Skin of body (tissue), 2 donors: ENCODE data around the gene IL12RB2. TPM values are rescaled to one million over a fixed set of nuclear protein-coding genes. Genes with fewer than 3 reads are reported as not detected.
"Not testable (repeated sequence)": the region's sequence is repeated elsewhere in the genome, so short reads cannot be mapped to it uniquely, and the experiment has no call there.

Source experiments
- DNase-seq: peaks from one replicate; lab custom pipeline; 2025; lab: John Stamatoyannopoulos, UW
- total RNA-seq: library from RNA; depleted of rRNA; stranded (reverse); fragments of >200 nt; gene quantifications from one replicate; pipeline ENCODE4 v1.2.3, GENCODE V29; 2014

The IL12RB2 gene
- total RNA-seq, 1 donor from 2014 or later: 2.2 TPM

GRCh38 chr1:67393737-67394136 is 86.1 kb downstream of the IL12RB2 start:
- DNase-seq: peak; percentile 16

- DNase-seq: no peak
These were observed 86.9 kb downstream of the IL12RB2 start for GRCh38 chr1:67394548-67394947.

GRCh38 chr1:67399199-67399993 is 91.7 kb downstream of the IL12RB2 start:
- DNase-seq: no peak

- not testable (repeated sequence) for DNase-seq
These were observed 92.5 kb downstream of the IL12RB2 start for GRCh38 chr1:67400029-67400786.

- DNase-seq: no peak
These were observed 93.8 kb downstream of the IL12RB2 start for GRCh38 chr1:67401443-67401842.

- DNase-seq: no peak
These were observed 96.5 kb downstream of the IL12RB2 start for GRCh38 chr1:67404212-67404620.

- DNase-seq: no peak
These were observed 98.0 kb downstream of the IL12RB2 start for GRCh38 chr1:67405473-67406245.

- DNase-seq: no peak
These were observed 99.8 kb downstream of the IL12RB2 start for GRCh38 chr1:67407498-67407897.

GRCh38 chr1:67408148-67408547 is 100.5 kb downstream of the IL12RB2 start:
- DNase-seq: no peak

- DNase-seq: not testable (repeated sequence)
These were observed 105.4 kb downstream of the IL12RB2 start for GRCh38 chr1:67413101-67413500.

GRCh38 chr1:67414574-67414973 is 106.9 kb downstream of the IL12RB2 start:
- no peak for DNase-seq

GRCh38 chr1:67415041-67415440 is 107.4 kb downstream of the IL12RB2 start:
- no peak for DNase-seq

- not testable (repeated sequence) for DNase-seq
These were observed 110.1 kb downstream of the IL12RB2 start for GRCh38 chr1:67417733-67418132.

- no peak for DNase-seq
These were observed 111.3 kb downstream of the IL12RB2 start for GRCh38 chr1:67418839-67419586.

GRCh38 chr1:67420835-67421492 is 113.3 kb downstream of the IL12RB2 start:
- no peak for DNase-seq

- no peak for DNase-seq
These were observed 119.8 kb downstream of the IL12RB2 start for GRCh38 chr1:67427465-67427864.

- no peak for DNase-seq
These were observed 120.3 kb downstream of the IL12RB2 start for GRCh38 chr1:67427947-67428346.

GRCh38 chr1:67429011-67429527 is 121.4 kb downstream of the IL12RB2 start:
- DNase-seq: peak; percentile 39

GRCh38 chr1:67429528-67430357 is 122.1 kb downstream of the IL12RB2 start:
- DNase-seq: no peak
